Measurements from ENCODE around the gene NUSAP1.
"Not testable (repeated sequence)": the region's sequence is repeated elsewhere in the genome, so short reads cannot be mapped to it uniquely, and the experiment has no call there.

Gene NUSAP1

DNA sequence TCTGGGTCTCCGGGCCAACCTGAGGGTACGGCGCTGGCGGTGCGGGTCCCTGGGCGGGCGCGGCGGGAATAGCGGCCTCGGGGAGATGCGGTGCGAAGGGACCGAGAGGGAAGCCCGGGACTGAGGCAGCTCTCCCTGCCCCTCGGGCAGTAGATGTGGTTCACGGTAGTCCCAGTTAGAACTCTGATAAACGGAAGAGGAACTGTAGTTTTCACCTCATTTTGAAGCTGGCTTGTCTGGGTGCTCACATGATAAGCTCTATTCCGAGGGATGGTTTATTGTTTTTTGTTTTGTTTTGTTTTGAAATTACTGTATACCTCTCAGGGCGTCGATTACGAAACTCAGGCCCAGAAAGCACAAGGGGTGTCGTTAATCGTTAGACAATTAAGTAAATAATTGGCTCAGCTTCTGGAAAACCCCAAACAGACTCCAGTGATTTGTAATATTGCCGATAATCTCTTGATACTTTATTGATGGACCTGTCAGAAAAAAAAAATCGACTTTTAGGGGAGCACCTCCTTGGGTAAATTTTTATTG is 413 bp downstream of the NUSAP1 start:
- DNase-seq, result peak; percentile 59

DNA sequence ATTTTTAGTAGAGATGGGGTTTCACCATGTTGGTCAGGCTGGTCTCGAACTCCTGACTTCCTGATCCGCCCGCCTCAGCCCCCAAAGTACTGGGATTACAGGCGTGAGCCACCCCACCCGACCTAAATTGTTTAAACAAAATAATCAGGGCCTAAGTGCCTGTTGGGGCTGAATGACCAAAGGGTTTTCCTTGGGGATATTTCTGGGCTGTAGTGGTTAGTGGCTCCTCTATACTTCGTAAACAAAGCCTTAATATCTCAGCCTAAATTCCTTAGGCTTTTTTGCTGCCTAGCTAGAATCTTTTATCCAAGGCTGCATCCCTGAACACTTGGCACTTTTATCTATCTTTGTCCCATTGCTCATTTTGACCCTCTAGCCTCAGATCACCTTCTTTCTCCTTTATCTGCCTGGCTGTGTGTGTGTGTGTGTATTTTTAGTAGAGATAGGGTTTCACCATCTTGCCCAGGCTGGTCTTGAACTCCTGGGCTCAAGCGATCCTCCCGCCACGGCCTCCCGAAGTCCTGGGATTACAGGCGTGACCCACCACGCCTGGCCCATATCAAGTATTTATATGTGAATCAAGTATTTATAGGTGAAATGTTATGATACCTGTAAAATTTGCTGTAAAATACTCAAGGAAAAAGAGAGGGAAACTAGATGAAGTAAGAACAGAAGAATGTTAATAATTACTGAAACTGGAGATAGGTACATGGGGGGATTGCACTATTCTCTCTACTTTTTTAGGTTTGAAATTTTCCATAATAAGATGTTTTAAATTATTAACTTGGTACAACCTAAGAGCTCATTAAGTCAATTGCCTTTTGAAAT is 1.8 kb downstream of the NUSAP1 start:
- no peak for DNase-seq

DNA sequence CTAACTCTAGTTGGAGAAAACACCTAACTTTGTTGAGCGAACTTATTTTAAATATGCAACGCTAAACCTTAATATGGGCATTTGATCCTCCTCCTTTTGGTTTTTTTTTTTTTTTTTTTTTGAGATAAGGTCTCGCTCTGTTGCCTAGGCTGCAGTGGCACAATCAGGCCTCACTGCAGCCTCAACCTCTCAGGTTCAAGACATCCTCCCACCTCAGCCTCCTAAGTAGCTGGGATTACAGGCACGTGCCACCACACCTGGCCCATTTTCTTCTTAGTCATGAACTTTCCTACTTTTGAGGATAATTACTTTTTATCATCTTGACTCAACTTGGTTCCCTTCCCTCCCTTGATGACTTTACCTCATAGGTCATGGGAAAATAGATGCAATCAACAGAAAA is 3.9 kb downstream of the NUSAP1 start:
- no peak for DNase-seq

DNA sequence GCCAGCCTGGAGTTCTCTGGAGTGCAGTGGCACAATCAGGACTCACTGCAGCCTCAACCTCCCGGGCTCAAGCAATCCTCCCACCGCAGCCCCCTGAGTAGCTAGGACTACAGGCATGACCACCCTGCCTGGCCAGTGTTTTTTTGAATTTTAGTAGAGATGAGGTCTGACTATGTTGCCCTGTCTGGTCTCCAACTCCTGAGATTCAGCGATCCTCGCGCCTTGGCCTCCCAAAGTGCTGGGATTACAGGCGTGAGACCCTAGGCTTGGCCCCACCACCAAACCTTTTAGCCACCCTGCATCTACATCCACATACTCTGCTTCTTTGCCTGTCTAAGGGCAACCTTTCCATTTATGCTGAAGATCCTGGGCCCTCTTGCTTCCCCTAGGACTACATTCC is 4.4 kb downstream of the NUSAP1 start:
- DNase-seq, result no peak

DNA sequence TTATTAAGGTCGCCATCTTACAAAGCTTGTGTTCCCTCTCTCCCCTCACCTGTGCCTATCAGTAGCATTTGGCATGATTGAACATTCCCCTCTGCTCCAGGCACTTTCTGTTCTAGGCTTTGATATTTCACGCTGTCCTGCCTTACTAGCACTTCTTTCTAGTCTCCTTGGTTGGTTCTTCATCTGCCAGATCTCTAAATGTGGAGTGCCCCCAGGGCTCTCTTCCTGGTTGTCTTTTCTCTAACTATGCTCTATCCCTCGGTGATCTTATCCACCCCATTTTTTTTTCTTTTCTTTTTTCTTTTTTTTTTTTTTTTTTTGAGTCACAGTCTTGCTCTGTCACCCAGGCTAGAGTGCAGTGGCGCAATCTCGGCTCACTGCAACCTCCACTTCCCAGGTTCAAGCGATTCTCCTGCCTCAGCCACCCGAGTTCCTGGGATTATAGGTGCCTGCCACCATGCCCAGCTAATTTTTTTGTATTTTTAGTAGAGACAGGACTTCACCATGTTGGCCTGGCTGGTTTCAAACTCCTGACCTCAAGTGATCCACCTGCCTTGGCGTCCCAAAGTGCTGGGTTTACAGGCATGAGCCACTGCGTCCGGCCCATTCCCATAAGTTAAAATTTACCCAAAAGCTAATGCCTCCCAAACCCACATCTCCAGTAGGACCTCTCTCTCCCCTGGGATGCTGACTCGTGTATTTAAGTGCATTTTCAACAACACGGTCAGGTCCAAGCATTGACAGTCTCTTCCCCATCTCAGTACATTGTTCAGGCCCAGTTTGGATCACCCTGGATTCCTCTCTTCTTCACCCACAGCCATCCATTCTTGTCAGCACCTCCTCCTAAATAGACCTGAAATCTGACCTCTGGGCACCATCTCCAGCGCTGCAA is 5.2 kb downstream of the NUSAP1 start:
- no peak for DNase-seq

DNA sequence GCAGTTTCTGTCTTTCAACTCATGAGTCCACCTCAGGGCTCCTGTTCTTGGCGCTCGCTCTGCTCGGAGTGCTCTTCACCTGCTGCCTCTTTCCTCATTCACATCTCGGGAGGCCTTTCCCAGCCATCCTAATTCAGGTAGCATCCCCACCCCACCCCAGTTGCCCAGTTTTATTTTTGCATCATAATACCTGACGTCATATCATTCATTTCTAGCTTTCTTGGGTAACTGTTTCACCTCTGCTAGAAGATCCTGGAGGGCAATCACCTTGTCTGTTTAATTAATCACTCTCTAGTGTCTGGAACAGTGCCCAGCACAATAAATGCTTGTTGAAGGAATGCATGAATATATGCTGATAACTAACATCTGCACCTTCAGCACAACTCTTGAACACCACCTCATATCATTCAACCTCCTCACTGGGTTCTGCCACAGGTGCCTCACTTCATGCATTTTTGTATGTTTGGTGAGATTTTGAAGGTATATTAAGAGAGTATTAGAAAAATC is 7.6 kb downstream of the NUSAP1 start:
- DNase-seq, result no peak

DNA sequence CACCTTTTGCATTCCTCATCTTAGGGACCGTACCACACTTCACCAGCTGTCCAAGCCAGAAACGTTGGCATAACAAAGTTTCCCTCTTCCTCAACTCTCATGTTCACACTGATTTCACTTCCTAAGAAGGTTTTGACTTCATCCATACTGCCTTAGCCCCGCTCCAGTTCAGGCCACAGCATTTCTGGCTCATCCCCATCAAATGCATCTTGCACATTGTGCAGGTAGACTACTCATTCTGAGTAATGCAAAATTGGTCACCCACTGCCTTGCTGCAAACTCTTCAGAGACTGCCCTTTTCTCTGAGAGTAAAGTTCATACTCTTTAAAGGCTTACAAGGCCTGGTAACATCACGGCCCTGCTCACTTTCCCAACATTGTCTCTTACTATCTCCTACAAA is 8.8 kb downstream of the NUSAP1 start:
- no peak for DNase-seq

DNA sequence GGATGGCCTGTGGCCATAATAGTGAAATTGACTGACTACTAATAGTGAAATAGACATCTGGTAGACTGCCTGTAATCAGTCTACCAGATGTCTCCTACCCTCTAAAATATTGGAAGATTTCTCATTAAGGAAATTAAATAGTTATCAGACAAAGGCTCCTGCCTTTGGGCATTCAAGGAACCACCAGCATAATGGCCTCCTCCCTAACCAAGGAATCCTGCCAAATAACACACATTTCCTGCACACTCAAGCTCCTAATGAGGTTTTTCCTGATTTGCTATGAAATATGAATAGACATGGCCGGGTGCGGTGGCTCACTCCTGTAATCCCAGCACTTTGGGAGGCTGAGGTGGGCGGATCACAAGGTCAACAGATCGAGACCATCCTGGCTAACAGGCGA is 14.6 kb downstream of the NUSAP1 start:
- DNase-seq, result no peak

DNA sequence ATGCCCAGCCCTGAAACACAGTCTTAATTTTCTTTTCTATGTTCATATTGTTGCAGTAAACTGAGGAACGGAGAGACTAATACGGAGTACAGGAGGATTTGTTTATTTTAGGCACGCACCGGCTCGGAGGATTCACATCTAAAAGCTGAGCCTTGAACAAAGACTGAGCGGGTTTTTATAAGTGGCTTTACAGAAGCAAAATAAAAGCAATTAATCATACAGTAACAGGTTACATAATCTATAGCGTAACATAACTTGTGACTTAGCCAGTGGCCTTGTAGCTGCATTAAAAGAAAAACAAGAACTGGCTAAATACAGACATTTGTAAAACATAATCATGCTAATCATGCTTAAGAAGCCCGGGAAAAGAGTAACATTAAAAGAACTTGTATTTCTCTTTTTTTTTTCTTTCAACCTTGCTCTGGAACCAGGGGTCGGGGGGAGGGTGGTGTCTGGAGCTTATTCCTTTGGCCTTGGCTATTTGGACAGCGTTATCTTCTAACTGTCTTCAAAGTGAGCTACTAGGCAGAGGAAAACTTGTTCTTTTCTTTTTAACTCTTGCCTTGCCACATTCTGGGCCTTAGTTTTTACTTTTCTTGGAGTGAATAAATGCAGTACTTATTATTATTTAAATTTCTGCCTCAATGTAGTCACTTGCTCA is 17.5 kb downstream of the NUSAP1 start:
- DNase-seq, result no peak

DNA sequence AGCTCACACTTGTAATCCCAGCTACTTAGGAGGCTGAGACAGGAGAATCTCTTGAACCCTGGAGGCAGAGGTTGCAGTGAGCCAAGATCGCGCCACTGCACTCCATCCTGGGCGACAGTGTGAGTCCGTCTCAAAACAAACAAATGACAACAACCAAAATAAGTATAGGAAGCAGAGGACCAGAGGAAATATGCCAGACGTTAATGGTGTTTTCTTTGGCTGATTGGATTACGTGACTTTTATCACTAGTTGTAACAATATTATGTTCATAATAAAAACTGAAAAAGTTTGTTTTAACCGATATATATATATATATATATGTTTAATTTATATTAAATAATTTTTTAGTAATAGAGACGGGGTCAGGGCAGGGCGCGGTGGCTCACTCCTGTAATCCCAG is 21.7 kb downstream of the NUSAP1 start:
- no peak for DNase-seq

DNA sequence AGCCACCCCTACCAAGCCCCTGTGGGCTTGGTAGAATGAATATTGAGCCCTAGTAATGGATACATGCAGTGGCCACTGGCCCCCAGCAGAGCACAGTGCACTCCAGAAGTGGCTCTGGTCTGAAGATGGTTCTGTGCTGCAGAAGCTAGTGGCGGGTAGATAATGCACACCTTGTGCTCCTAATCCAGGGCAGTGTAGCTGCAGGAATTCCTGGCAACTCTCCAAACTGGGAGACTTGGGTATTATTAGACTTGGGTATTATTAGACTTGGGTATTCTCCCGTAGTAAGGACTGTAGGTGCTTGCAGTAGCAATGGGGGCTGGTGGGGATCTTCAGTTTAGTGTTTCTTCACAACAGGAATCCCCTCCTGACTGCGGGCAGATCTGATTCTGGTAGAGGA is 34.7 kb downstream of the NUSAP1 start:
- DNase-seq, result no peak

DNA sequence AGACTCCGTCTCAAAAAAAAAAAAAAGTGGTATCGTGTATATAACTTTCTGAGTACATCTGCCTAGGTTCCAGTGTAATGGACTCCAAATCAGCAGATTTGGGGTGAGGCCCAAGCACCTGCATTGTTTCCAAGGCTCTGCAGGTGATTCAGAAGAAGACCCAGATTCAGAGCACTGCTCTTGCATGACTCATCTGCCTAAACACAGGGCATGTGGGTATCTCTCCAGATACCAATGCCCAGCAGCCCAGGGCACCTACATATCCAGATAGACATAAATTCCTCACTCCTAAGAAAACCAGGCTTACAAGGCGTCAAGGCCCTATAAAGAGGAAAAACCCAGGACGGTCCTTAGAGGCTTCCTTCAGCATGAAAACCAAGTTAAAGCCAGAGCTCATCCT is 45.3 kb downstream of the NUSAP1 start:
- no peak for DNase-seq

DNA sequence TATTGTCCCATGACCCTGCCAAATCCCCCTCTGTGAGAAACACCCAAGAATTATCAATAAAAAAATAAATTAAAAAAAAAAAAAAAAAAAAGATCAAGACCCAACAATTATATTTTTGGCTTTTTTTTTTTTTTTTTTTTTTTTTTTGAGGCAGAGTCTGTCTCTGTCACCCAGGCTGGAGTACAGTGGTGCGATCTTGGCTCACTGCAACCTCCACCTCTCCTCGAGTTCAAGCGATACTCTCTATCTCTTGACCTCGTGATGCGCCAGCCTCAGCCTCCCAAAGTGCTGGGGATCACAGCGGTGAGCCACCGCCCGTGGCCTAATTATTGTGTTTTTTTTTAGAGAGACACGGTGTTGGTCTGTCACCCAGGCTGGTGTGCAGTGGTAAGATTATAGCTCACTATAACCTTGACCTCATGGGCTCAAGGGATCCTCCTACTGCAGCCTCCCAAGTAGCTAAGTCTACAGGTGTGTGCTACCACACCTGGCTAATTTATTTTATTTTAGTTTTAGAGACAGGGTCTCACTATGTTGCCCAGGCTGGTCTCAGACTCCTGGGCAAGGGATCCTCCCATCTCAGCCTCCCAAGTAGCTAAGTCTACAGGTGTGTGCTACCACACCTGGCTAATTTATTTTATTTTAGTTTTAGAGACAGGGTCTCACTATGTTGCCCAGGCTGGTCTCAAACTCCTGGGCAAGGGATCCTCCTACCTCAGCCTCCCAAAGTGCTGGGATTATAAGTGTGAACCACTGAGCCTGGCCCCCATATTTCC is 51.5 kb downstream of the NUSAP1 start:
- DNase-seq, result not testable (repeated sequence)

DNA sequence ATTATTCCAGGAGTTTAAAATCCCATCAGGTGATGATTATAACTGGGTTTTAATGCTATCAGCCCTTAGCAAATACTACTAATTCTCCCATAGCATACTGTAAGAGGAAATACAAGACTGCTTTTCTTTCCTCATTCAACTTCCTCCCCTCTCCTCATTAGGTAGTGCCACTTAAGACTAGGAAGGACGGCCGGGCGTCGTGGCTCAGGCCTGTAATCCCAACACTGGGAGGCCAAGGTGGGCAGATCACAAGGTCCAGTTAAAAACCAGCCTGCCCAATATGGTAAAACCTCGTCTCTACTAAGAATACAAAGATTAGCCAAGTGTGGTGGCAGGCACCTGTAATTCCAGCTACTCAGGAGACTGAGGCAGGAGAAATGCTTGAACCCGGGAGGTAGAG is 55.0 kb downstream of the NUSAP1 start:
- DNase-seq, result no peak

DNA sequence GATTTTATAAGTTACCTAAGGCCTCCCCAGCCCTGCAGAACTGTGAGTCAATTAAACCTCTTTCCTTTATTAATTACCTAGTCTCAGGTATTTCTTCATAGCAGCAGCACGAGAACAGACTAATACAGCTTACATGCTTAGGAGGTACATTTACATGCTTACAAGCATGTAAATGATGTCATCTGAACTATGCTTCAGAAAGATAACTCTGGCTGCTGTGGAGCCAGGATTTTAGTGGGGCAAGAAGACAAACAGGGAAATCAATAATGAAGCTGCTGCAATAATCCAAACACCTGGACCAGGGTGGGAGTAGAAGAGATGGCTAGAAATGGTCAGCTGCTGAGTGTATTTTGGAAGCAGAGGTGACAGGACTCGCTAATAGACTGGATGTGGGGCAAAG is 60.0 kb downstream of the NUSAP1 start:
- no peak for DNase-seq

DNA sequence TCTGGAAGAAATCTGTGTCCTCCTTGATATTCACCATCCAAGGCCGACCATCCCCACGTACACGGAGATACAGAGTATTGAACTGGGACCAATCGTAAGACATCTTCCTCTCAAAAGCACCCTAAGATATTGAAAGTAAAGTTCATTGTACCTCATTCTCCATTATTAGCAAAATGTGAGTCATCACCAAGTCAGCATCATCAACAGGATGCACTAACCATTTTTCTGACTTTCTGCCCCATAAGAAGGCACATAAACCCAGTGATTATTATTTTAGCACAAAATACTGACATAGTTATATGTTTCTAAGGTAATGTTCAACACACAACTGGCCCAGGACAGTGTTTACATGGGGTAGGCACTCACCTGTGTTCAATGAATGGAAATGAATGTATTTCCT is 62.2 kb downstream of the NUSAP1 start:
- DNase-seq, result no peak

DNA sequence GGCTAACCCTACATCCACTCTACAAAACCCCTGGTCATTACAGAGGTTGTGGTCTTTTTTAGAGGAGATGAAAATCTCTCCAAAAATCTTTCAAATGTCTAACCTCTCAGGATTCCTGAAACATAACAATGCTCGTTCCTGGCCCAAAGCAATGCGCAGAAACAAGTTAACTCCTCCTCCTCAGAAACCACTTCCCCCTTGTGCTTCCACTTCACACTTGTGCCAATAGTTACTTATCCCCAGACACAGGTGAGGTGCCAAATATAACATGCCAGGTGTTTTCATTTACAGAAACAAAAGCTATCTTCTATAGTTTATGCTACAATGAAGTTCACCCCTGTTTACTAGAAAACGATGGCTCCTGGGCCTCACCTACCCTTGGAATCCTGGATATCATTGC is 63.4 kb downstream of the NUSAP1 start:
- DNase-seq, result no peak

DNA sequence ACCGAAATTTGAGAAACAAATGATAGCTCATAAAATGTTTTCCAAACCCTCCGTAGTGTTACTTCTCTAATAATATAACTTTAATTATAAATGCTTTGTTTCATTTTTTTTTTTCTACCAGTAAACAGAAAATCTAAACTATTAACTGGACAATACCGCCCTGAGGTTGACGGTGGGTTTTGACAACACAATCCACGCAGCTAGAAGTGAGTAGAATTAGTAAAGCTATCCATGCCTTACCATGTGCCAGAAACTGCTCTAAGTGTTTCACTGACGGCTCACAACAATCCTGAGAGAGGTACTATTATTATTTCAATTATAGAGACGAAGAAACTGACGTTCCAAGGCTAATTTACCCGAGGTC is 69.2 kb downstream of the NUSAP1 start:
- DNase-seq, result no peak

DNA sequence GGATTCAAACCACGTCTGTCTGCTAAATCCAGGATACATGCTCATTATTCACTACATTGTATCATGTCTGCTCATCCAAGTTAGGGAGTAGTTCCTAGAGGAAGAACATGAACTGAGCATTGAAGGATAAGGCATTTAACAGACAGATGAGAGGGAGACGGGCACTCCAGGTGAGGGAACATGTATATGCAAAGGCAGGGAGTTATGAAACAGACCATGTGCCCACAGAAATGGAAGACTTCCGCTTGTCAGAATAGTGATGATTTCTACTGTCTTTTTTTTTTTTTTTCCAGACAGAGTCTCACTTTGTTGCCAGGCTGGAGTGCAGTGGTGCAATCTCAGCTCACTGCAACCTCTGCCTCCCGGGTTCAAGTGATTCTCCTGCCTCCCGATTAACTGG is 74.7 kb downstream of the NUSAP1 start:
- no peak for DNase-seq

DNA sequence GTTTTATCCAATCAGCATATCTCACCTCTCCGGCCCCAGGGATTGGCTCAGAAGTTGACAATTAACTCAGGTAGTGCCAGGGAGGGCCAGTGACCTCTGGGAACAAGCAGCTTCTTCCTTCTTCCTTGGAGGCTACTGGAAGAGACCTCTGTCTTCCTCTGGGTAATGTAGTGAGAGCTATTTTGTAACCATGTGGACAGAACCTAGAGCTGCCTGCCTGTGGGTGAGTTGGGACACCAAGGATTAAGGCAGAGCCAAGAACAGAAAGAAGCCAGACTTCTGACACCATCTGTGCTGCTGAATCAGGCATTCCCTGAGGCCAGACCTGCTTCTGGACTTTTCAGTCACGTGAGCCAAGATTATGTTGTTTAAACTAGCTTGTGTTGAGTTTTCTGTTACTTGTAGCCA is 75.6 kb downstream of the NUSAP1 start:
- no peak for DNase-seq

DNA sequence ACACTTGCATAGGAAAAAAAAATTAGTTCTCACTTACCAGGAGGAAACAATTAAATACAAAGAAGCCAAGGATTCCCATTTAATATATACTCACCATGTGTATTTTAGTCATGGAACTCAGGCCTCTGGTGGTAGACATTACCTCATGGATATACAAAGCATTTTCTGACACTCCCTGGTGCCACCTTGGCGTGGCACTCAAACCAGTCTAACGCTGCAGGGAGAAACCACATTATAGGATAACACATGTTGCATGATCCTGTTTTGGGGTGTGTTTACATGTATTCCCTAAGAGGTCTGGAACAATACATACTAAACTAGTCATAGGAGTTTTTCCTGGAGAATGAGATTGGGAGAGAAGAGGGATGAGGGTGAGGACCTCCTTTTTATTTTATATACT is 78.3 kb downstream of the NUSAP1 start:
- no peak for DNase-seq

DNA sequence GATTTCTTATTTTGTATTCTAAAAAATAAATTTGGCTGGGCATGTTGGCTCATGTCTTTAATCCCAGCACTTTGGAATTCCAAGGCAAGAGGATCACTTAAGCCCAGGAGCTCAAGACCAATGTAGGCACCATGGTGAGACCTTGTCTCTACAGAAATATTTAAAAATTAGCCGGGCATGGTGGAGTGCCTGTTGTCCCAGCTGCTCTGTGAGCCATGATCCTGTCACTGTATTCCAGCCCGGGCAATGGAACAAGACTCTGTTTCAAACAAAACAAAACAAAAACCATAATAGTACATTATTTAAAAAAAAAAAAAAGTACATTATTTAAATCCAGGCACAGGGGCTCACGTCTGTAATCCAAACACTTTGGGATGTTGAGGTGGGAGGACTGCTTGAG is 78.8 kb downstream of the NUSAP1 start:
- DNase-seq, result no peak
